ENCODE measurements around the gene MYO15B. TPM values are rescaled to one million over a fixed set of nuclear protein-coding genes. Genes with fewer than 3 reads are reported as not detected.

The MYO15B gene
- total and polyA plus RNA-seq, 2 of the 13 experiments (the other 11 are each of a cell fraction or from before 2014, with no cell fraction given), result 2.8 to 8.1 TPM

DNA sequence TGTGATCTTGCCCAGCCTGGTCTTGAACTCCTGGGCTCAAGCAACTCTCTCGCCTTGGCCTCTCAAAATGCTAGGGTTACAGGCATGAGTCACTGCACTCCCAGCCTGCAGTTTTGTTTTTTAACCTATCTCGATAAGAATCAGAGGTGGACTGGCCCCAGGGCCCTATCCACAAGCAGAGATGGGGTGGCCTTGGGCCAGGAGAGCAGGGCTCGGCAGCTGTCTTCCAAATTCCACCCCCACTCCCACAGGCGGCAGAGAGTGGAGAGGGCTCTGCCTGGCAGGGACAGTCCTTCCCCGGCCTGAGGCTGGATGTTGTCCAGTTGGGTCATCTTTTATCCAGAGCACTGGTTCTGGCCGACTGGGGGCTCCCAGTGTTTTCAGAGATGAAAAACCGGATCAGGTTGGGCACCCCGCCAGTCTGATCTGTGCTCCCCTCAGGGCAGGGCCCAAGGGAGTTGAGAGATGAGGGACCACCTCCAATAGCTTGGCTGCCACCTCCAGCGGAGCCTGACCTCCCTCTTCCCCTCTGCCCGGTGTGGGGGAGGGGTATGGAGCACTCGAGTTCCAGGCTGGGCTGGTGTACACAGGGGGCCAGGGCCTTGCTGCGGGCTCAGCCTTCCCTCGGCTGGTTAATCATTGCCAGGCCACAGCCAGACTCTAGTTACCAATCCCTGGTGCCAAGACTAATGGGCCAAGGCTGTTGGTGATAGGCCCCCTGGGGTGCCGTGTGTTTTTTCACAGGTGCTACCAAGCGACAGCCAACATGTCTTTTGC is 30.3 kb upstream of the MYO15B start (continued):
- TF ChIP-seq XBP1 (CRISPR knock-in tag; IDR thresholded peaks at IDR 0.05) (no peak), TRIM24 (CRISPR knock-in tag; IDR thresholded peaks at IDR 0.05) (no peak), SP1 (IDR thresholded peaks at IDR 0.05) (no peak), SP1 (CRISPR knock-in tag; IDR thresholded peaks at IDR 0.05) (peak; percentile 61; the same call in 1 of the 2 replicates), GPN1 (CRISPR knock-in tag; IDR thresholded peaks at IDR 0.05; ENCODE audit: borderline replicate concordance) (no peak), HIC2 (CRISPR knock-in tag; IDR thresholded peaks at IDR 0.05; ENCODE audit: low read depth) (peak; percentile 98), SATB2 (CRISPR knock-in tag; IDR thresholded peaks at IDR 0.05) (no peak), HMG20A (CRISPR knock-in tag; IDR thresholded peaks at IDR 0.05; ENCODE audit: borderline replicate concordance) (peak; percentile 46; the same call in 1 of the 2 replicates), ZFP37 (CRISPR knock-in tag; IDR thresholded peaks at IDR 0.05; ENCODE audit: borderline replicate concordance) (peak; percentile 65; the same call in 1 of the 2 replicates), CCAR2 (optimal IDR thresholded peaks at IDR 0.05; ENCODE audit: low read depth, low read length) (no peak)
- TF ChIP-seq, protein P1, sequence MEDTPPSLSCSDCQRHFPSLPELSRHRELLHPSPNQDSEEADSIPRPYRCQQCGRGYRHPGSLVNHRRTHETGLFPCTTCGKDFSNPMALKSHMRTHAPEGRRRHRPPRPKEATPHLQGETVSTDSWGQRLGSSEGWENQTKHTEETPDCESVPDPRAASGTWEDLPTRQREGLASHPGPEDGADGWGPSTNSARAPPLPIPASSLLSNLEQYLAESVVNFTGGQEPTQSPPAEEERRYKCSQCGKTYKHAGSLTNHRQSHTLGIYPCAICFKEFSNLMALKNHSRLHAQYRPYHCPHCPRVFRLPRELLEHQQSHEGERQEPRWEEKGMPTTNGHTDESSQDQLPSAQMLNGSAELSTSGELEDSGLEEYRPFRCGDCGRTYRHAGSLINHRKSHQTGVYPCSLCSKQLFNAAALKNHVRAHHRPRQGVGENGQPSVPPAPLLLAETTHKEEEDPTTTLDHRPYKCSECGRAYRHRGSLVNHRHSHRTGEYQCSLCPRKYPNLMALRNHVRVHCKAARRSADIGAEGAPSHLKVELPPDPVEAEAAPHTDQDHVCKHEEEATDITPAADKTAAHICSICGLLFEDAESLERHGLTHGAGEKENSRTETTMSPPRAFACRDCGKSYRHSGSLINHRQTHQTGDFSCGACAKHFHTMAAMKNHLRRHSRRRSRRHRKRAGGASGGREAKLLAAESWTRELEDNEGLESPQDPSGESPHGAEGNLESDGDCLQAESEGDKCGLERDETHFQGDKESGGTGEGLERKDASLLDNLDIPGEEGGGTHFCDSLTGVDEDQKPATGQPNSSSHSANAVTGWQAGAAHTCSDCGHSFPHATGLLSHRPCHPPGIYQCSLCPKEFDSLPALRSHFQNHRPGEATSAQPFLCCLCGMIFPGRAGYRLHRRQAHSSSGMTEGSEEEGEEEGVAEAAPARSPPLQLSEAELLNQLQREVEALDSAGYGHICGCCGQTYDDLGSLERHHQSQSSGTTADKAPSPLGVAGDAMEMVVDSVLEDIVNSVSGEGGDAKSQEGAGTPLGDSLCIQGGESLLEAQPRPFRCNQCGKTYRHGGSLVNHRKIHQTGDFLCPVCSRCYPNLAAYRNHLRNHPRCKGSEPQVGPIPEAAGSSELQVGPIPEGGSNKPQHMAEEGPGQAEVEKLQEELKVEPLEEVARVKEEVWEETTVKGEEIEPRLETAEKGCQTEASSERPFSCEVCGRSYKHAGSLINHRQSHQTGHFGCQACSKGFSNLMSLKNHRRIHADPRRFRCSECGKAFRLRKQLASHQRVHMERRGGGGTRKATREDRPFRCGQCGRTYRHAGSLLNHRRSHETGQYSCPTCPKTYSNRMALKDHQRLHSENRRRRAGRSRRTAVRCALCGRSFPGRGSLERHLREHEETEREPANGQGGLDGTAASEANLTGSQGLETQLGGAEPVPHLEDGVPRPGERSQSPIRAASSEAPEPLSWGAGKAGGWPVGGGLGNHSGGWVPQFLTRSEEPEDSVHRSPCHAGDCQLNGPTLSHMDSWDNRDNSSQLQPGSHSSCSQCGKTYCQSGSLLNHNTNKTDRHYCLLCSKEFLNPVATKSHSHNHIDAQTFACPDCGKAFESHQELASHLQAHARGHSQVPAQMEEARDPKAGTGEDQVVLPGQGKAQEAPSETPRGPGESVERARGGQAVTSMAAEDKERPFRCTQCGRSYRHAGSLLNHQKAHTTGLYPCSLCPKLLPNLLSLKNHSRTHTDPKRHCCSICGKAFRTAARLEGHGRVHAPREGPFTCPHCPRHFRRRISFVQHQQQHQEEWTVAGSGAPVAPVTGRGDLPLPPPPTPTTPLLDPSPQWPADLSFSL (CRISPR knock-in tag; IDR thresholded peaks at IDR 0.05), result no peak
- TF ChIP-seq, protein P2, sequence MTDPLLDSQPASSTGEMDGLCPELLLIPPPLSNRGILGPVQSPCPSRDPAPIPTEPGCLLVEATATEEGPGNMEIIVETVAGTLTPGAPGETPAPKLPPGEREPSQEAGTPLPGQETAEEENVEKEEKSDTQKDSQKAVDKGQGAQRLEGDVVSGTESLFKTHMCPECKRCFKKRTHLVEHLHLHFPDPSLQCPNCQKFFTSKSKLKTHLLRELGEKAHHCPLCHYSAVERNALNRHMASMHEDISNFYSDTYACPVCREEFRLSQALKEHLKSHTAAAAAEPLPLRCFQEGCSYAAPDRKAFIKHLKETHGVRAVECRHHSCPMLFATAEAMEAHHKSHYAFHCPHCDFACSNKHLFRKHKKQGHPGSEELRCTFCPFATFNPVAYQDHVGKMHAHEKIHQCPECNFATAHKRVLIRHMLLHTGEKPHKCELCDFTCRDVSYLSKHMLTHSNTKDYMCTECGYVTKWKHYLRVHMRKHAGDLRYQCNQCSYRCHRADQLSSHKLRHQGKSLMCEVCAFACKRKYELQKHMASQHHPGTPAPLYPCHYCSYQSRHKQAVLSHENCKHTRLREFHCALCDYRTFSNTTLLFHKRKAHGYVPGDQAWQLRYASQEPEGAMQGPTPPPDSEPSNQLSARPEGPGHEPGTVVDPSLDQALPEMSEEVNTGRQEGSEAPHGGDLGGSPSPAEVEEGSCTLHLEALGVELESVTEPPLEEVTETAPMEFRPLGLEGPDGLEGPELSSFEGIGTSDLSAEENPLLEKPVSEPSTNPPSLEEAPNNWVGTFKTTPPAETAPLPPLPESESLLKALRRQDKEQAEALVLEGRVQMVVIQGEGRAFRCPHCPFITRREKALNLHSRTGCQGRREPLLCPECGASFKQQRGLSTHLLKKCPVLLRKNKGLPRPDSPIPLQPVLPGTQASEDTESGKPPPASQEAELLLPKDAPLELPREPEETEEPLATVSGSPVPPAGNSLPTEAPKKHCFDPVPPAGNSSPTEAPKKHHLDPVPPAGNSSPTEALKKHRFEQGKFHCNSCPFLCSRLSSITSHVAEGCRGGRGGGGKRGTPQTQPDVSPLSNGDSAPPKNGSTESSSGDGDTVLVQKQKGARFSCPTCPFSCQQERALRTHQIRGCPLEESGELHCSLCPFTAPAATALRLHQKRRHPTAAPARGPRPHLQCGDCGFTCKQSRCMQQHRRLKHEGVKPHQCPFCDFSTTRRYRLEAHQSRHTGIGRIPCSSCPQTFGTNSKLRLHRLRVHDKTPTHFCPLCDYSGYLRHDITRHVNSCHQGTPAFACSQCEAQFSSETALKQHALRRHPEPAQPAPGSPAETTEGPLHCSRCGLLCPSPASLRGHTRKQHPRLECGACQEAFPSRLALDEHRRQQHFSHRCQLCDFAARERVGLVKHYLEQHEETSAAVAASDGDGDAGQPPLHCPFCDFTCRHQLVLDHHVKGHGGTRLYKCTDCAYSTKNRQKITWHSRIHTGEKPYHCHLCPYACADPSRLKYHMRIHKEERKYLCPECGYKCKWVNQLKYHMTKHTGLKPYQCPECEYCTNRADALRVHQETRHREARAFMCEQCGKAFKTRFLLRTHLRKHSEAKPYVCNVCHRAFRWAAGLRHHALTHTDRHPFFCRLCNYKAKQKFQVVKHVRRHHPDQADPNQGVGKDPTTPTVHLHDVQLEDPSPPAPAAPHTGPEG (CRISPR knock-in tag; IDR thresholded peaks at IDR 0.05), result no peak; the same call in 1 of the 2 replicates

Measured in HepG2 (cell line).